B cell (primary cell): ENCODE data around the gene HOXA4. TPM values are rescaled to one million over a fixed set of nuclear protein-coding genes. Genes with fewer than 3 reads are reported as not detected.

Source experiments
- ATAC-seq: fragments of 200-7000 bp; cut with Tn5 transposase; one replicate; pipeline ENCODE4 v1.10.0; 2021; ENCODE audit warnings: low read depth, mild to moderate bottlenecking, moderate number of reproducible peaks, moderate library complexity
- CTCF ChIA-PET: fragments of 350-600 bp; sonication (Branson Sonifier 250); formaldehyde crosslinking; loops from one replicate; lab custom pipeline; 2021; ENCODE audit warnings: antibody characterized with exemption, inconsistent platforms; lab: Charles Lee
- POLR2A ChIA-PET: fragments of 350-600 bp; sonication (Branson Sonifier 250); formaldehyde crosslinking; loops from one replicate; lab custom pipeline; 2021; ENCODE audit warnings: antibody characterized with exemption; lab: Charles Lee
- DNase-seq: peaks from one replicate; pipeline ENCODE4 v3.0.0; 2013
- H2AFZ ChIP-seq: 2 replicates; pipeline ENCODE4 v1.6.1; 2012; ENCODE audit warnings: mild to moderate bottlenecking, low read depth, low read length; ENCODE audit not compliant: insufficient read depth, poor library complexity, severe bottlenecking
- H3K27ac ChIP-seq, 2 donors: 1 replicate in 1 of 2; 2 replicates in 1 of 2; pipeline ENCODE4 v1.5.1; 2012 to 2013; ENCODE audit warnings: low read length in 2 of 2, mild to moderate bottlenecking in 2 of 2, moderate library complexity in 1 of 2
- H3K27me3 ChIP-seq, 4 experiments: fragments of 200-600 bp in 1 of 4; sonication (generic) in 1 of 4; replicated peaks in 1 of 4; 1 replicate in 2 of 4; 2 replicates in 2 of 4; pipeline versions ENCODE4 v1.6.1 to v1.7.0; 2013 to 2016; ENCODE audit warnings: low read length in 3 of 4, mild to moderate bottlenecking in 2 of 4, mixed read lengths in 1 of 4, moderate library complexity in 1 of 4; ENCODE audit not compliant: insufficient read depth in 4 of 4, control insufficient read depth in 3 of 4; ENCODE audit errors: control extremely low read depth in 1 of 4
- H3K36me3 ChIP-seq, 2 experiments: replicated peaks in 1 of 2; 1 replicate in 1 of 2; 2 replicates in 1 of 2; pipeline versions ENCODE4 v1.6.1 to v1.7.1; 2013; ENCODE audit warnings: low read length in 1 of 2; ENCODE audit not compliant: insufficient read depth in 2 of 2, control insufficient read depth in 1 of 2; ENCODE audit errors: control extremely low read depth in 1 of 2, extremely low read depth in 1 of 2
- H3K4me1 ChIP-seq, 2 donors: fragments of 200-600 bp in 1 of 2; sonication (generic) in 1 of 2; 1 replicate in 1 of 2; 2 replicates in 1 of 2; pipeline versions ENCODE4 v1.5.1 to v1.6.1; 2013 to 2017; ENCODE audit warnings: low read length in 2 of 2; ENCODE audit not compliant: control insufficient read depth in 2 of 2, insufficient read depth in 2 of 2
- H3K4me2 ChIP-seq: replicated peaks from 2 replicates; pipeline ENCODE3; 2012; ENCODE audit warnings: mild to moderate bottlenecking, low read depth, low read length; ENCODE audit not compliant: poor library complexity, severe bottlenecking
- H3K4me3 ChIP-seq, 5 experiments: fragments of 200-600 bp in 1 of 5; sonication (generic) in 1 of 5; 1 replicate in 3 of 5; 2 replicates in 2 of 5; pipeline versions ENCODE4 v1.5.1 to v1.7.0; 2011 to 2016; ENCODE audit warnings: low read length in 4 of 5, mild to moderate bottlenecking in 4 of 5, low read depth in 2 of 5, control low read depth in 1 of 5, moderate library complexity in 1 of 5; ENCODE audit not compliant: insufficient read depth in 1 of 5; ENCODE audit errors: control extremely low read depth in 1 of 5, extremely low read depth in 1 of 5
- H3K79me2 ChIP-seq: fragments of 200-600 bp; sonication (generic); one replicate; pipeline ENCODE4 v1.6.0; 2016; ENCODE audit warnings: low read length; ENCODE audit not compliant: control insufficient read depth, insufficient read depth
- H3K9ac ChIP-seq: fragments of 200-600 bp; sonication (generic); 2 replicates; pipeline ENCODE4 v1.6.1; 2017; ENCODE audit warnings: mild to moderate bottlenecking, low read length, moderate library complexity
- H3K9me3 ChIP-seq, 3 donors: one replicate each; pipeline versions ENCODE4 v1.6.1 to v1.7.1; 2013; ENCODE audit warnings: low read length in 2 of 3; ENCODE audit not compliant: control insufficient read depth in 2 of 3, insufficient read depth in 1 of 3; ENCODE audit errors: control extremely low read depth in 1 of 3
- H4K20me1 ChIP-seq: 2 replicates; pipeline ENCODE4 v1.6.0; 2012; ENCODE audit warnings: mild to moderate bottlenecking, low read length; ENCODE audit not compliant: insufficient read depth, control insufficient read depth, poor library complexity, severe bottlenecking
- H3K27ac Mint-ChIP-seq: one replicate; pipeline ENCODE4 v1.8.0; 2021; ENCODE audit warnings: mixed read lengths
- H3K27me3 Mint-ChIP-seq: one replicate; pipeline ENCODE4 v1.8.0; 2021; ENCODE audit warnings: mixed read lengths
- H3K4me1 Mint-ChIP-seq: one replicate; pipeline ENCODE4 v1.8.0; 2021; ENCODE audit warnings: mixed read lengths
- H3K4me3 Mint-ChIP-seq: one replicate; pipeline ENCODE4 v1.8.0; 2021; ENCODE audit warnings: mixed read lengths
- H3K9me3 Mint-ChIP-seq: one replicate; pipeline ENCODE4 v1.8.0; 2022; ENCODE audit warnings: mixed read lengths; ENCODE audit not compliant: insufficient read depth
- CTCF ChIP-seq: fragments of 200-600 bp; IDR thresholded peaks from one replicate; pipeline ENCODE4 v1.8.0; 2022; ENCODE audit warnings: antibody characterized with exemption, mild to moderate bottlenecking
- EZH2 ChIP-seq: IDR thresholded peaks from 2 replicates; pipeline ENCODE4 v1.6.1; 2012; ENCODE audit warnings: borderline replicate concordance, low read depth, mild to moderate bottlenecking, moderate library complexity, low read length; ENCODE audit not compliant: insufficient read depth, poor library complexity, severe bottlenecking
- WGBS: methylation state at CpG from one replicate; pipeline ENCODE4 v1.1.5; 2013; ENCODE audit warnings: missing lambda C conversion rate; ENCODE audit not compliant: insufficient coverage; 5-methylcytosine and 5-hydroxymethylcytosine counted together
- intact Hi-C: fragments of 100-400 bp; cut with micrococcal nuclease; formaldehyde crosslinking; loops from one replicate; pipeline ENCODE4 v1.10.0; 2022
- polyA plus RNA-seq: library from polyadenylated mRNA; depleted of rRNA; stranded (reverse); fragments of >200 nt; gene quantifications from 2 replicates; pipeline ENCODE4 v1.2.3, GENCODE V29; 2012
- total RNA-seq, 2 donors: library from RNA; stranded (reverse); fragments of 120-200 nt in 1 of 2; gene quantifications; 1 replicate in 1 of 2; 2 replicates in 1 of 2; pipeline versions ENCODE4 v1.2.3 to v1.2.4, GENCODE V29; 2013 to 2022

The HOXA4 gene
- total and polyA plus RNA-seq, 2 donors (not counting 1 experiment from before 2014, with no cell fraction given): 0.30 TPM; not detected in 1

GRCh38 chr7:27082171-27082570, 48.4 kb downstream of the HOXA4 start:
- Mint-ChIP-seq H3K27ac (no peak overlapping the region), H3K9me3 (no peaks in the 10 kb centered on the region), H3K27me3 (peaks cover 7% of the 10 kb centered on the region), H3K4me3 (no peak overlapping the region), H3K4me1 (peaks cover 6% of the 10 kb centered on the region)
- CTCF ChIA-PET: interaction anchor here (2.1 kb wide), 1 partner anchor 79 kb away, joined by 6 read pairs; no protein-coding TSS in a partner anchor
- POLR2A ChIA-PET: no interaction called here
- intact Hi-C loops: no loop called here
- H3K4me3 ChIP-seq: no peak overlapping the region
- H3K9ac ChIP-seq: no peak overlapping the region
- no peak overlapping the region for H2AFZ ChIP-seq
- peaks cover 0 to 2% of the 10 kb centered on the region in 2 donors for H3K4me1 ChIP-seq
- no peaks in the 10 kb centered on the region for H3K79me2 ChIP-seq
- no peak overlapping the region for H3K27ac ChIP-seq
- H3K4me2 ChIP-seq: no peak overlapping the region
- TF ChIP-seq CTCF (no peak), EZH2 (no peak)
- peaks cover 0 to 10% (median 3%) of the 10 kb centered on the region in 4 experiments for H3K27me3 ChIP-seq
- no peaks in the 10 kb centered on the region for H3K9me3 ChIP-seq
- H4K20me1 ChIP-seq: no peaks in the 10 kb centered on the region
- H3K36me3 ChIP-seq: no peaks in the 10 kb centered on the region
- DNase-seq: no peak
- WGBS: no CpG with 5 or more reads among the region's 1 CpG
- ATAC-seq: no peak

GRCh38 chr7:27080844-27081436, 49.6 kb downstream of the HOXA4 start:
- H3K79me2 ChIP-seq: no peaks in the 10 kb centered on the region
- H3K4me2 ChIP-seq: no peak overlapping the region
- DNase-seq (no peak), ATAC-seq (no peak)
- H3K27ac ChIP-seq: no peak overlapping the region
- H3K9me3 ChIP-seq: no peaks in the 10 kb centered on the region
- Mint-ChIP-seq H3K27me3 (peaks cover 2% of the 10 kb centered on the region), H3K4me1 (peaks cover 6% of the 10 kb centered on the region), H3K27ac (no peak overlapping the region), H3K9me3 (no peaks in the 10 kb centered on the region), H3K4me3 (no peak overlapping the region)
- H3K36me3 ChIP-seq: no peaks in the 10 kb centered on the region
- H2AFZ ChIP-seq: no peak overlapping the region
- H3K27me3 ChIP-seq: peaks cover 0 to 1% (median 0%) of the 10 kb centered on the region in 4 experiments
- H4K20me1 ChIP-seq: no peaks in the 10 kb centered on the region
- TF ChIP-seq EZH2 (no peak), CTCF (no peak)
- CTCF ChIA-PET: no interaction called here
- no peak overlapping the region for H3K4me3 ChIP-seq
- WGBS: 97% methylated on average over 3 of the region's 4 CpGs
- intact Hi-C loops: no loop called here
- POLR2A ChIA-PET: no interaction called here
- peaks cover 0 to 2% of the 10 kb centered on the region in 2 donors for H3K4me1 ChIP-seq
- no peak overlapping the region for H3K9ac ChIP-seq
